PC-9 (cell line): Measurements from ENCODE around the gene TRPM4. TPM values are rescaled to one million over a fixed set of nuclear protein-coding genes. Genes with fewer than 3 reads are reported as not detected.

Experiments
- Bru-seq: library from RNA; stranded (reverse); fragments of 400-500 nt; gene quantifications from one replicate; lab custom pipeline; 2021; lab: Mats Ljungman, UMichigan
- BruChase-seq, 2 experiments: library from RNA; stranded (reverse); fragments of 400-500 nt; gene quantifications; one replicate each; lab custom pipeline; 2021; lab: Mats Ljungman, UMichigan
- BruUV-seq: library from RNA; stranded (reverse); fragments of 400-500 nt; replicated peaks from 2 replicates; lab custom pipeline; 2021; lab: Mats Ljungman, UMichigan
- CTCF ChIA-PET: fragments of 300-600 bp; sonication (Branson Sonifier 250); formaldehyde crosslinking; loops from one replicate; lab custom pipeline; 2022; ENCODE audit warnings: antibody characterized with exemption; lab: Charles Lee
- POLR2A ChIA-PET: fragments of 300-600 bp; sonication (Branson Sonifier 250); formaldehyde crosslinking; loops from one replicate; lab custom pipeline; 2022; ENCODE audit warnings: antibody characterized with exemption; ENCODE audit not compliant: unreplicated experiment; lab: Charles Lee
- DNase-seq, 2 experiments: peaks; one replicate each; pipeline versions ENCODE4 v3.0.0 to v3.0.0-alpha.2; 2015 to 2022; ENCODE audit warnings: mixed read lengths in 1 of 2
- H2AFZ ChIP-seq: fragments of 200-600 bp; sonication (generic); 2 replicates; pipeline ENCODE4 v1.8.1; 2017; ENCODE audit warnings: antibody characterized with exemption
- H3F3A ChIP-seq: fragments of 200-600 bp; sonication (generic); 2 replicates; pipeline ENCODE4 v1.8.1; 2017; ENCODE audit warnings: antibody characterized with exemption, mild to moderate bottlenecking, low read depth; ENCODE audit not compliant: insufficient read depth
- H3K27ac ChIP-seq: fragments of 200-600 bp; sonication (generic); 2 replicates; pipeline ENCODE4 v1.6.1; 2016; ENCODE audit warnings: mixed run types
- H3K27me3 ChIP-seq: fragments of 200-600 bp; sonication (generic); 2 replicates; pipeline ENCODE4 v1.6.1; 2016; ENCODE audit warnings: low read depth, mixed run types; ENCODE audit not compliant: insufficient read depth
- H3K36me3 ChIP-seq: fragments of 200-600 bp; sonication (generic); 2 replicates; pipeline ENCODE4 v1.6.1; 2016; ENCODE audit warnings: low read depth, mixed run types
- H3K4me1 ChIP-seq: fragments of 200-600 bp; sonication (generic); replicated peaks from 2 replicates; pipeline ENCODE4 v1.6.1; 2016; ENCODE audit warnings: mixed run types; ENCODE audit not compliant: insufficient read depth
- H3K4me2 ChIP-seq: fragments of 200-600 bp; sonication (generic); 2 replicates; pipeline ENCODE4 v1.6.1; 2017; ENCODE audit warnings: mixed run types
- H3K4me3 ChIP-seq: fragments of 200-600 bp; sonication (generic); 2 replicates; pipeline ENCODE4 v1.6.1; 2016; ENCODE audit warnings: mixed run types
- H3K79me2 ChIP-seq: fragments of 200-600 bp; sonication (generic); 2 replicates; pipeline ENCODE4 v1.6.1; 2017; ENCODE audit warnings: low read depth, mixed run types
- H3K9me2 ChIP-seq: fragments of 200-600 bp; sonication (generic); 2 replicates; pipeline ENCODE4 v1.8.1; 2017; ENCODE audit warnings: mild to moderate bottlenecking; ENCODE audit not compliant: insufficient read depth
- H3K9me3 ChIP-seq: fragments of 200-600 bp; sonication (generic); 2 replicates; pipeline ENCODE4 v1.8.1; 2016; ENCODE audit warnings: low read depth; ENCODE audit not compliant: insufficient read depth
- H4K20me1 ChIP-seq: fragments of 200-600 bp; sonication (generic); 2 replicates; pipeline ENCODE4 v1.8.1; 2017; ENCODE audit not compliant: insufficient read depth
- EZH2 ChIP-seq: fragments of 200-600 bp; sonication (generic); IDR thresholded peaks from 2 replicates; pipeline ENCODE4 v1.8.0; 2017; ENCODE audit warnings: antibody characterized with exemption, low read depth
- intact Hi-C: fragments of 100-400 bp; cut with micrococcal nuclease; formaldehyde crosslinking; loops from one replicate; pipeline ENCODE4 v1.10.0; 2022; ENCODE audit not compliant: unreplicated experiment
- long read RNA-seq: library from polyadenylated mRNA; stranded (forward); transcript quantifications from one replicate; pipeline ENCODE4 v2.0.0, GENCODE V29; 2022
- total RNA-seq: library from RNA; stranded (reverse); gene quantifications from 2 replicates; pipeline ENCODE4 v1.2.3, GENCODE V29; 2021
- TF ChIP-seq, protein P1 (sequence below): fragments of 200-600 bp; sonication (generic); conservative IDR thresholded peaks from 2 replicates; pipeline ENCODE4 v1.6.1; 2017; ENCODE audit warnings: mixed run types, antibody characterized with exemption, mild to moderate bottlenecking, moderate library complexity

TRPM4 gene
- total RNA-seq (43.8 and 62.3 TPM in 2 replicates), Bru-seq, nascent RNA (percentile 61 among the genes with signal in this experiment), BruChase-seq, experiment 1, labeled RNA remaining after a 2-hour chase (percentile 67 among the genes with signal in this experiment), BruChase-seq, experiment 2, labeled RNA remaining after a 6-hour chase (percentile 64 among the genes with signal in this experiment)
- long read RNA-seq, full-length matches to known transcripts, result 18 of 38 reads
- long read RNA-seq, partial matches to known transcripts, result 13 of 38 reads
- long read RNA-seq, other reads (novel, unspliced or antisense), result 7 of 38 reads

DNA sequence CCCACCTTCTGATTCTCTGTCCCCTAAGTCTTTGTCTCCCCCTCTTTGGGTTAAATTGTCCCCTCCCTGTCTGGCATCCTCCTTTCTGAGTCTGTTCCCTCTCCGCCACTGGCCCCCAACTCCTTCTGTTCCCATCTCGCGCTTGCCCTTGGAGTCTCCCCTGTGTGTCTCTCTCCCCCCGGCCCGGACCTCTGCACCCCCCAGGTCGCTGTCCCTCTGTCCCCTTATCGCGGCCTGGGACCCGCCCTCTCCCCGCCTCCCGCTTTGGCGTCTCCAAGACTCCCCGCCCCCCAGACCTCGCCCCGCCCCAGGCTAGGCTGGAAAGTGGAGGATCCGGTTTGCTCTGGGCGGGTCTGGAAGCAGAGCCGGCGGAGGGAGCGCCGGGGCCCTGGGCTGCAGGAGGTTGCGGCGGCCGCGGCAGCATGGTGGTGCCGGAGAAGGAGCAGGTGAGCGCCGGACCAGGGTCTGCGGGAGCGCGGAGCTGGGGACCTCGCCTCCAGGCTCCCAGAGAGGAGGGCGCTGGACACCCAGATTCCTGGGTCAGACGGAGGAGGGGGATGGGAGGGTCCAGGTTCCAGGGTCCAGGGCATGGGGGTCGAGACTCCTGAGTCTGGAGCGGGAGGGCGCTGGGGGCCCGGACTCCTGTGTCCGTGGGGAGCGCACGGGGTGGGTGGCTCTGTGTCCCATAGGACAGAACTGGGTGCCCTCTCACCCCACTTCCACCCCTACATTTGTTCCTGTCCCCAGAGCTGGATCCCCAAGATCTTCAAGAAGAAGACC, at the start of gene TRPM4:
Gene TRPM4, plus strand, starts transcription at position 348 of the 780 bp plus-strand sequence. Its CDS starts 75 bp downstream, at position 423.
- ChIA-PET CTCF (interaction anchor here (0.6 kb wide), 1 partner anchor 64 kb away, joined by 4 read pairs; no protein-coding TSS in a partner anchor), POLR2A (no interaction called here)
- TF ChIP-seq, protein P1, sequence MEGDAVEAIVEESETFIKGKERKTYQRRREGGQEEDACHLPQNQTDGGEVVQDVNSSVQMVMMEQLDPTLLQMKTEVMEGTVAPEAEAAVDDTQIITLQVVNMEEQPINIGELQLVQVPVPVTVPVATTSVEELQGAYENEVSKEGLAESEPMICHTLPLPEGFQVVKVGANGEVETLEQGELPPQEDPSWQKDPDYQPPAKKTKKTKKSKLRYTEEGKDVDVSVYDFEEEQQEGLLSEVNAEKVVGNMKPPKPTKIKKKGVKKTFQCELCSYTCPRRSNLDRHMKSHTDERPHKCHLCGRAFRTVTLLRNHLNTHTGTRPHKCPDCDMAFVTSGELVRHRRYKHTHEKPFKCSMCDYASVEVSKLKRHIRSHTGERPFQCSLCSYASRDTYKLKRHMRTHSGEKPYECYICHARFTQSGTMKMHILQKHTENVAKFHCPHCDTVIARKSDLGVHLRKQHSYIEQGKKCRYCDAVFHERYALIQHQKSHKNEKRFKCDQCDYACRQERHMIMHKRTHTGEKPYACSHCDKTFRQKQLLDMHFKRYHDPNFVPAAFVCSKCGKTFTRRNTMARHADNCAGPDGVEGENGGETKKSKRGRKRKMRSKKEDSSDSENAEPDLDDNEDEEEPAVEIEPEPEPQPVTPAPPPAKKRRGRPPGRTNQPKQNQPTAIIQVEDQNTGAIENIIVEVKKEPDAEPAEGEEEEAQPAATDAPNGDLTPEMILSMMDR, result no peak
- TF ChIP-seq EZH2, result no peak
- Histone ChIP-seq H3K4me2 (peak within 1 kb of the TSS; percentile 73), H3K9me2 (no peaks in the 10 kb centered on the region), H4K20me1 (no peaks in the 10 kb centered on the region; the same call in 1 of the 2 replicates), H3K27me3 (no peaks in the 10 kb centered on the region), H3K27ac (no peak within 1 kb of the TSS), H3K4me3 (peak within 1 kb of the TSS; percentile 89), H3K36me3 (no peaks in the 10 kb centered on the region), H3K79me2 (no peaks in the 10 kb centered on the region), H3F3A (peaks cover 14% of the 10 kb centered on the region; the same call in 1 of the 2 replicates), H3K4me1 (peaks cover 6% of the 10 kb centered on the region), H2AFZ (peak within 1 kb of the TSS; percentile 94), H3K9me3 (no peaks in the 10 kb centered on the region)
- no TSS peak for BruUV-seq
- intact Hi-C loops, result no loop called here
- peak; percentile 81 to 94 for DNase-seq

DNA sequence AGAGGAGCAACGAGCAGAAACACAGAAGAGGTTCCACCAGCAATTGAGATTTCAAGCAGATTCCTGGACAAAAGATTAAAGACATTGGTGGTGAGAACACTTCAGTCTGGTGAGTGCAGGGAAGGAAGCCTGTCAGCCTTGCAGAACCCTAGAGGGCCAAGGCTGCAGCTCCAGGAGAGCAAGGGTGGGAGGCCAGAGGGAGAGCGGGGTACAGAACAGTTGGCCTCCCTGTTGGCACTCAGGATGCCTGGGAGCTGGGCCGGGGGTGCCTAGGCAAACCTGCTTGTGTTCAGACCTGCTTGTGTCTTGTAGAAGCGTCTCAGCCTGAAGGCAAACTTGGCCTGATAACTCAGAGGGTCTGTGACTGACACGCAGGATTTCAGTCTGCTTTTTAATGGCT, 48.5 kb upstream of the TRPM4 start:
- peaks cover 10% of the 10 kb centered on the region for H3K4me1 ChIP-seq
- TF ChIP-seq, protein P1, result no peak
- no peak for TF ChIP-seq EZH2
- H3K9me2 ChIP-seq, result no peaks in the 10 kb centered on the region
- no peaks in the 10 kb centered on the region for H3K79me2 ChIP-seq
- H3K4me3 ChIP-seq, result no peak overlapping the region
- no peak overlapping the region for H2AFZ ChIP-seq
- peaks cover 72% of the 10 kb centered on the region for H3F3A ChIP-seq
- peaks cover 40% of the 10 kb centered on the region for H4K20me1 ChIP-seq
- BruUV-seq, result no TSS peak
- no peaks in the 10 kb centered on the region for H3K9me3 ChIP-seq
- H3K27ac ChIP-seq, result no peak overlapping the region
- no peak for DNase-seq
- intact Hi-C loops, result no loop called here
- H3K36me3 ChIP-seq, result peaks cover 28% of the 10 kb centered on the region
- POLR2A ChIA-PET, result no interaction called here
- CTCF ChIA-PET, result no interaction called here
- no peaks in the 10 kb centered on the region for H3K27me3 ChIP-seq
- H3K4me2 ChIP-seq, result no peak overlapping the region

DNA sequence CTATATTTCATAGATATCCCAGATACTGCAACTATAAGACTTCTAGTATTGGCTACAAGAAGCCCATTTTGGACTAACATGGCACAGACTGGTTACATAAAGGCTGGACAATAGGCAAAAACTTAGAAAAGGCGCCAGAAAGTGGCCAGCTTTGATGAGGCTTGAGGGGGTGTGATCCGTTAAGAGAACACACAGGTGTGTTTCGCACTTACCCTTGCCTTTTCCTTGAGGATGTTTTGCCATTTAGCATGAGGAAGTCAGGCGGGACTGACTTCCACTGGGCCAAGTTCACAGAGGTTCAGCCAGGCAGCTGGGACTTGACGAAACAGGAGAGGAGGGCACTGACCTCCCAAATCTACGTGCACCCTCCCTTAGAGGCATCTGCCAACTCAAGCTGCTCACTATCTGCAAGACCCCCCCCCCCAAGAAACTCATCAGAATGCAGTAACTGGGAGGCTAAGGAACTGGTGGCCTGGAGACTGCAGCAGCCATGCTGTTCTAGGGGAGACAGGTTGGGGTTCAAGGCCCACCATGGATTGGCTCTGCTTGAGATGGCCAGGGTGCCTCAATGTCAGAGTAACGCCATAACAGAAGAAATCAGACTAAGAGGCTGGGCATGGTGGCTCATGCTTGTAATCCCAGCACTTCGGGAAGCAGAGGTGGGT, 47.9 kb upstream of the TRPM4 start:
- Histone ChIP-seq H3K9me3 (no peaks in the 10 kb centered on the region), H3K27me3 (no peaks in the 10 kb centered on the region), H2AFZ (no peak overlapping the region), H3K4me1 (peaks cover 10% of the 10 kb centered on the region), H3K79me2 (no peaks in the 10 kb centered on the region), H3K4me3 (no peak overlapping the region), H3K9me2 (no peaks in the 10 kb centered on the region), H3K27ac (no peak overlapping the region), H3K36me3 (peaks cover 21% of the 10 kb centered on the region), H3K4me2 (no peak overlapping the region), H4K20me1 (peaks cover 33% of the 10 kb centered on the region), H3F3A (peaks cover 68% of the 10 kb centered on the region)
- CTCF ChIA-PET, result no interaction called here
- TF ChIP-seq EZH2, result no peak
- TF ChIP-seq, protein P1, result no peak
- POLR2A ChIA-PET, result no interaction called here
- intact Hi-C loops, result no loop called here
- no peak for DNase-seq
- no TSS peak for BruUV-seq
